Measurements from ENCODE around the gene FMNL2. TPM values are rescaled to one million over a fixed set of nuclear protein-coding genes. Genes with fewer than 3 reads are reported as not detected.

FMNL2 gene
- total RNA-seq, 1 experiment from 2014 or later, result 28.1 TPM

GRCh38 chr2:152542337-152542994, 207.5 kb downstream of the FMNL2 start:
- TF ChIP-seq, protein P1, sequence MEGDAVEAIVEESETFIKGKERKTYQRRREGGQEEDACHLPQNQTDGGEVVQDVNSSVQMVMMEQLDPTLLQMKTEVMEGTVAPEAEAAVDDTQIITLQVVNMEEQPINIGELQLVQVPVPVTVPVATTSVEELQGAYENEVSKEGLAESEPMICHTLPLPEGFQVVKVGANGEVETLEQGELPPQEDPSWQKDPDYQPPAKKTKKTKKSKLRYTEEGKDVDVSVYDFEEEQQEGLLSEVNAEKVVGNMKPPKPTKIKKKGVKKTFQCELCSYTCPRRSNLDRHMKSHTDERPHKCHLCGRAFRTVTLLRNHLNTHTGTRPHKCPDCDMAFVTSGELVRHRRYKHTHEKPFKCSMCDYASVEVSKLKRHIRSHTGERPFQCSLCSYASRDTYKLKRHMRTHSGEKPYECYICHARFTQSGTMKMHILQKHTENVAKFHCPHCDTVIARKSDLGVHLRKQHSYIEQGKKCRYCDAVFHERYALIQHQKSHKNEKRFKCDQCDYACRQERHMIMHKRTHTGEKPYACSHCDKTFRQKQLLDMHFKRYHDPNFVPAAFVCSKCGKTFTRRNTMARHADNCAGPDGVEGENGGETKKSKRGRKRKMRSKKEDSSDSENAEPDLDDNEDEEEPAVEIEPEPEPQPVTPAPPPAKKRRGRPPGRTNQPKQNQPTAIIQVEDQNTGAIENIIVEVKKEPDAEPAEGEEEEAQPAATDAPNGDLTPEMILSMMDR (IDR thresholded peaks at IDR 0.05 in 2 of 3, conservative IDR thresholded peaks at IDR 0.05 in 1 of 3; ENCODE audit: borderline replicate concordance in 1 of 3, insufficient read depth in 1 of 3, low read depth in 2 of 3, low read length in 2 of 3), result no peak
- TF ChIP-seq ZNF274 (IDR thresholded peaks at IDR 0.05; ENCODE audit: low read depth, low read length) (no peak), TCF7L2 (IDR thresholded peaks at IDR 0.05; ENCODE audit: borderline replicate concordance, extremely low read depth, insufficient read depth, insufficient read length) (no peak), EZH2phosphoT487 (IDR thresholded peaks at IDR 0.05; ENCODE audit: borderline replicate concordance) (no peak), EGR1 (IDR thresholded peaks at IDR 0.05; ENCODE audit: low read depth) (no peak), ZBTB33 (IDR thresholded peaks at IDR 0.05; ENCODE audit: extremely low read depth, insufficient replicate concordance, low read length) (no peak), ATF3 (IDR thresholded peaks at IDR 0.05) (no peak), SRF (IDR thresholded peaks at IDR 0.05; ENCODE audit: low read depth) (no peak), CEBPB (IDR thresholded peaks at IDR 0.05; ENCODE audit: low read depth) (no peak), ZFX (IDR thresholded peaks at IDR 0.05) (no peak), FOSL1 (IDR thresholded peaks at IDR 0.05; ENCODE audit: low read depth) (no peak), CBX3 (IDR thresholded peaks at IDR 0.05; ENCODE audit: low read depth) (no peak)
- no peaks in the 10 kb centered on the region for H3K36me3 ChIP-seq (ENCODE audit: control insufficient read depth in 1 of 2, insufficient read depth in 2 of 2, low read length in 2 of 2)
- H3K27ac ChIP-seq (ENCODE audit: low read depth, low read length), result no peak overlapping the region; the same call in 1 of the 2 replicates
- no peaks in the 10 kb centered on the region for H3K79me2 ChIP-seq (ENCODE audit: insufficient read depth, low read length)
- no peaks in the 10 kb centered on the region for H3K9me3 ChIP-seq (ENCODE audit: control insufficient read depth in 1 of 2, insufficient read depth in 1 of 2, low read depth in 1 of 2, low read length in 2 of 2)
- no peak overlapping the region for H2AFZ ChIP-seq (ENCODE audit: low read depth, low read length, poor library complexity, severe bottlenecking)
- RAD21 ChIA-PET (ENCODE audit: low non-redundant PET in 1 of 2, low total read pairs in 2 of 2, uncharacterized antibody in 2 of 2, unreplicated experiment in 2 of 2), result no interaction called here
- no peaks in the 10 kb centered on the region for H3K27me3 ChIP-seq (ENCODE audit: insufficient read depth, low read length)
- DNase-seq (ENCODE audit: low read depth, low spot score) (no peak), ATAC-seq (no peak)
- H3K4me2 ChIP-seq (ENCODE audit: low read length), result peak overlapping the region; percentile 31
- POLR2A ChIA-PET, result no interaction called here
- peaks cover 3 to 20% of the 10 kb centered on the region in 2 experiments; a peak in 3 of 4 replicates for H3K4me1 ChIP-seq (ENCODE audit: control insufficient read depth in 1 of 2, insufficient read depth in 2 of 2, low read length in 2 of 2)
- H3K9ac ChIP-seq (ENCODE audit: low read length), result no peak overlapping the region
- CTCF ChIA-PET, result no interaction called here
- intact Hi-C loops (cut with micrococcal nuclease), result no loop called here
- H4K20me1 ChIP-seq (ENCODE audit: insufficient read depth), result no peaks in the 10 kb centered on the region
- BruUV-seq (replicated peaks), result no TSS peak
- no peak overlapping the region for H3K4me3 ChIP-seq (replicated peaks in 1 of 2; ENCODE audit: low read depth in 1 of 2, low read length in 2 of 2)
- no peaks in the 10 kb centered on the region for H3K9me2 ChIP-seq (ENCODE audit: insufficient read depth)

Measured in HCT116 (cell line).